Endometrial microvascular endothelial cells (primary cell): Measurements from ENCODE around the gene MYO1C. TPM values are rescaled to one million over a fixed set of nuclear protein-coding genes. Genes with fewer than 3 reads are reported as not detected.
"Not testable (repeated sequence)": the region's sequence is repeated elsewhere in the genome, so short reads cannot be mapped to it uniquely, and the experiment has no call there.

Source experiments
- in situ Hi-C: cut with HindIII; loops from 2 replicates; pipeline ENCODE4 v1.10.0; 2017; ENCODE audit warnings: low sequenced_read_pairs, low pct_unique_long_range_greater_than_20kb; ENCODE audit errors: inconsistent ontology term
- total RNA-seq: library from RNA; depleted of rRNA; stranded (reverse); fragments of >200 nt; gene quantifications from one replicate; pipeline ENCODE4 v1.2.3, GENCODE V29; 2015; ENCODE audit errors: inconsistent ontology term

MYO1C gene
- total RNA-seq, 1 donor from 2014 or later = 167 TPM

GRCh38 chr17:1446201-1446600, 46.3 kb downstream of the MYO1C start:
- in situ Hi-C loops = no loop called here

DNA sequence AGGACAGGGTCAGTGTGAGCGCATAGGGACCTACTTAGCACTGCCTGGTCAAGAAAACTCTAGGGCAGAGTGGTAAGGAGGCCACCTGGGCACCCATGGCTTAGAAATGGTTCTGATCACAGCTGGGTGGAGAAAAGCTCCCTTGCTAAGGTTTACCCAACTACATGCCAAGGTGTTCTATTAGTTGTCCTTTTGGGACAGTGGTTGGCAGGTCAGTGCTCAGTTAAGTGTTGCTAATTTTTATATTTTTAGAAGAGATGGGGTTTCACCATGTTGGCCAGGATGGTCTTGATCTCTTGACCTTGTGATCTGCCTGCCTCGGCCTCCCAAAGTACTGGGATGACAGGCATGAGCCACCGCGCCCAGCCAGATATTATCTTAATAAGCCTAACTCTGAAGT, 46.8 kb downstream of the MYO1C start:
- in situ Hi-C loops = not testable (repeated sequence)

- in situ Hi-C loops = not testable (repeated sequence)
Observed at GRCh38 chr17:1442721-1443120, 49.8 kb downstream of the MYO1C start.

DNA sequence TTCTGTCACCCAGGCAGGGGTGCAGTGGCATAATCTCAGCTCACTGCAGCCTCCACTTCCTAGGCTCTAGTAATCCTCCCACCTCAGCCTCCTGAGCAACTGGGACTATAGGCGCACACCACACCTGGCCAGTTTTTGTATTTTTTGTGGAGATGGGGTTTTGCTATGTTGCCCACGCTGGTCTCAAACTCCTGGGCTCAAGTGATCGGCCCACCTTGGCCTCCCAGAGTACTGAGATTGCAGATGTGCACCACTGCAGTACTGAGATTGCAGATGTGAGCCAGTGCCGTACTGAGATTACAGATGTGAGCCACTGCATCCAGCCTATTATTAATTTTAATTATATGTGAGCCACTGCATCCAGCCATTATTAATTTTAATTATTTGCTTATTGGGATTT, 50.3 kb downstream of the MYO1C start:
- in situ Hi-C loops = no loop called here

- in situ Hi-C loops = no loop called here
Observed at GRCh38 chr17:1440921-1441320, 51.6 kb downstream of the MYO1C start.

GRCh38 chr17:1438593-1439083, 53.8 kb downstream of the MYO1C start:
- in situ Hi-C loops = no loop called here

GRCh38 chr17:1435326-1435725, 57.2 kb downstream of the MYO1C start:
- in situ Hi-C loops = no loop called here

- in situ Hi-C loops = no loop called here
Observed at GRCh38 chr17:1434150-1434549, 58.3 kb downstream of the MYO1C start.

- in situ Hi-C loops = no loop called here
Observed at GRCh38 chr17:1431631-1432104, 60.8 kb downstream of the MYO1C start.

DNA sequence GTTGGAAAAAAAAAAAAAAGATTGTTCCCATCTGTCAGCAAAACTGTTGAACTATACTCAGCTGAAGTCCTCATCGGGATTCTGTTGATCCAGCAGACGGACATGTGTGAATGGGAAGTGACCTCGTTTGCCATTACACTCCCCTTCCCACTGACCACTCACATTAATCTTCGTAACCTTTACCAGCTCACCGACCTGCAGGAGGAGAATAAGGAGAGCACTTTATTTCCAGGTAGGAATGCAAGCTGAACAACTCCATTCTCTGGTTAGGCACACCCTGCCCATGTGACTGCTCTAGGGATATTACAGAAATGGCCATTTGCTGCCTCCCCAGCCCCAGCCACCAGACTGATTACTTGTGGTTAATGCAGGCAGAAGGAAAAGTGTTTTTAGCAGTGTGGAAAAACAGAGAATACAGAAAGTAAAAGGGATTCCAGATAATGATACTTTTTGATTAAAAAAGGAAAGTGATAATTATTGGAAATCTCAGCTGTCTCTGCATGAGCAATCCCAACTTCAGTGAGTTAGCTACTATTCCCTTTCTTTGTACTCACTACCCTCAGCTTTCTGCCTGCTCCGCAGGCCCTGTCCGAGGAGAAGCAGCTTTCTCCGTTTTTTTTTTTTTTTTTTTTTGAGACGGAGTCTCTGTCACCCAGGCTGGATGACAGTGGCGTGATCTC, 68.9 kb downstream of the MYO1C start:
- in situ Hi-C loops = no loop called here

DNA sequence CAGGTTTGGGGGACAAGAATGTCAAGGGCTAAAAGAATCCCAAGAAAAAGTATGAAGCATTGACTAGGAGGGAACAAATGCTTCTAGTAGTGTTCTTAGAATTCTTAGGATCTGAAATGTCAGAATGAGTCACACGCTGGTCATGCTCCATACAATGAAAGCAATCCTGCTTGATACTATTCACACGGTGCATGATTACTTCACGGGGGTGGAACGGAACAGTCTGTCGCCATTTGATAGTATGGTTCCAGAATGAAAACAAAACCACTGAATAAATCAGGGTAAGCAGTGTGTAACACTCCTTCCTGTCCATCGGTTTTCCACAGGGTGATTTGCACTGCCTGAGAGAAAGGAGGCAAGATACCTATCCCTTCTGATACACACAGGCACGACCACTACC, 69.6 kb downstream of the MYO1C start:
- in situ Hi-C loops = no loop called here

DNA sequence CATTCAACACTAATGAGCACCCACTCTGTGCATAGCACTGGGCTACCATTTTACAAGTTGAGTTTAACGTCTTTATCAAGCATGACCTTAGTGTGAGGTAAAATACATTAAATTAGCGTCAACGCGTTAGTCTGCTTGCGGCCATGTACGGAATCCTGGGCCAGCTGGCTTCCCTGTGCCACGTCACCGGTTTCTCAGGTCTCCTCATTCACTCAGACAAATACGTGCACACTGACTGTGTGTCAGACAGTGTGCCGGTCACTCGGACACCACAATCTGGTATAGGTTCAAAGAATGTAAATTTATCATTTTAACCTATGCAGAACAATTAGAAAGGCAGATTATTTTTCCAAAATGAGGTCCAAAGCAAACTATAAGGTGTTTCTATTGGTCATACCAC, 71.0 kb downstream of the MYO1C start:
- in situ Hi-C loops = no loop called here

DNA sequence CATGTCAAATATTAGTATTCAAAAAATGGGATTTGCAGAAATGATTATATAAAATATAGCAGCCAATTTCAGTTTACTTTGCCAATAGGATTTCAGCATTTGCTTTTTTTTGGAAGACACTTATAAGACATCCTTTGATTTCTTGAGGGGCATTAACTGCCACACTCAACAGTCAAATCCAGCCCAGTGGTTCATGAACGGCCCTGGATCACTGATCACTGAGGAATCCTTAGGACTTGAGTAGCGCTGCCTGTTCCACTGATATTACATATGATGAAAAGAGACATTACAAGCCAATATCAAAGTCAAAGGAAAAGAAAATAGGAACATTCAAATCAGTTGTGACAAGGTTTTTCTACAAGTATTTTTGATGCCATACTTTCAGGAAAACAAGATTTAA, 71.5 kb downstream of the MYO1C start:
- in situ Hi-C loops = no loop called here

GRCh38 chr17:1420163-1420562, 72.3 kb downstream of the MYO1C start:
- in situ Hi-C loops = no loop called here

DNA sequence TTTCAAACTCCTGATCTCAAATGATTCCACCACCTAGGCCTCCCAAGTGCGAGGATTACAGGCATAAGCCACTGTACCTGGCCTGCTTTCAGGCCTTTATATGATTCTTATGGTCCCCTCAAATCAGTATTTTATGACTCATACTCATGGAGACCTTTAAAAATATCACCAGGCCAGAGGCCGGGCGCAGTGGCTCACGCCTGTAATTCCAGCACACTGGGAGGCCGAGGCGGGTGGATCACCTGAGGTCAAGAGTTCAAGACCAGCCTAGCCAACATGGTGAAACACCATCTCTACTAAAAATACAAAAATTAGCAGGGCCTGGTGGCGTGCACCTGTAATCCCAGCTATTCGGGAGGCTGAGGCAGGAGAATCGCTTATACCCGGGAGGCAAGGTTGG, 74.0 kb downstream of the MYO1C start:
- in situ Hi-C loops = not testable (repeated sequence)

DNA sequence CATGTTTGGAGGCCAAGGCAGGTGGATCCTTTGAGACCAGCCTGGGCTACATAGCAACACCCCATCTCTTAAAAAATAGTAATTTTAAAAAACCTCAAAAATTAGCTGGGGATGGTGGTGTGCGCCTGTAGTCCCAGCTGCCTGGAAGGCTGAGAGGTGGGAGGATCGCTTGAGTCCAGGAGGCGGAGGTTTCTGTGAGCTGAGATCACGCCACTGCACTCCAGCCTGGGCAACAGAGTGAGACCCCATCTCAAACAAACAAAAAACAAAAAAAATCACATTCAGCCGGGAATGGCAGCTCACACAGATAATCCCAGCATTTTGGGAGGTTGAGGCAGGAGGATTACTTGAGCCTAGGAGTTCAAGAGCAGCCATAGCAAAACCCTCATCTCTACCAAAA, 76.1 kb downstream of the MYO1C start:
- in situ Hi-C loops = no loop called here

GRCh38 chr17:1414634-1415033, 77.9 kb downstream of the MYO1C start:
- in situ Hi-C loops = no loop called here
